H1 (cell line): Measurements from ENCODE around the gene KIF26B. TPM values are rescaled to one million over a fixed set of nuclear protein-coding genes. Genes with fewer than 3 reads are reported as not detected.
A peak's percentile ranks its signal among the peaks of the same experiment; 100 is the strongest.
"Not testable (repeated sequence)": the region's sequence is repeated elsewhere in the genome, so short reads cannot be mapped to it uniquely, and the experiment has no call there.

Experiments
- CTCF ChIA-PET: fragments of 300-600 bp; sonication (Branson Sonifier 250); formaldehyde crosslinking; loops from one replicate; lab custom pipeline; 2021; ENCODE audit not compliant: partially characterized antibody; lab: Charles Lee
- POLR2A ChIA-PET: fragments of 300-600 bp; sonication (Branson Sonifier 250); formaldehyde crosslinking; loops from one replicate; lab custom pipeline; 2021; ENCODE audit warnings: inconsistent platforms; ENCODE audit not compliant: partially characterized antibody; lab: Charles Lee
- DNase-seq, 2 experiments: peaks; one replicate each; pipeline versions ENCODE4 v3.0.0 to v3.0.0-alpha.2; 2010 to 2022; ENCODE audit warnings: low spot score in 2 of 2, low read depth in 1 of 2, mixed read lengths in 1 of 2
- FAIRE-seq: peaks from 2 replicates; lab custom pipeline; 2011; peaks lifted over from hg19 to GRCh38; lab: Jason Lieb, UNC
- H2AFZ ChIP-seq: 2 replicates; pipeline ENCODE4 v1.8.1; 2012; ENCODE audit warnings: low read length, inconsistent platforms
- H2AK5ac ChIP-seq: 2 replicates; pipeline ENCODE4 v1.6.1; 2013; ENCODE audit warnings: low read depth, low read length
- H2BK120ac ChIP-seq: replicated peaks from 2 replicates; pipeline ENCODE3; 2013; ENCODE audit warnings: low read depth, low read length, inconsistent platforms
- H2BK12ac ChIP-seq: 2 replicates; pipeline ENCODE4 v1.6.1; 2013; ENCODE audit warnings: low read depth, low read length
- H2BK15ac ChIP-seq: 2 replicates; pipeline ENCODE4 v1.6.1; 2013; ENCODE audit warnings: low read length
- H2BK20ac ChIP-seq: 2 replicates; pipeline ENCODE4 v1.6.1; 2013; ENCODE audit warnings: low read length
- H2BK5ac ChIP-seq: 2 replicates; pipeline ENCODE4 v1.6.1; 2013; ENCODE audit warnings: low read depth, low read length
- H3K14ac ChIP-seq: 2 replicates; pipeline ENCODE4 v1.6.1; 2013; ENCODE audit warnings: inconsistent platforms; ENCODE audit not compliant: insufficient read length
- H3K18ac ChIP-seq: 2 replicates; pipeline ENCODE4 v1.6.1; 2013; ENCODE audit warnings: low read length; ENCODE audit errors: extremely low read depth
- H3K23ac ChIP-seq: 2 replicates; pipeline ENCODE4 v1.6.1; 2013; ENCODE audit warnings: inconsistent platforms; ENCODE audit not compliant: insufficient read length
- H3K23me2 ChIP-seq: 2 replicates; pipeline ENCODE4 v1.6.1; 2013; ENCODE audit warnings: low read depth, low read length
- H3K27ac ChIP-seq: 2 replicates; pipeline ENCODE4 v1.6.1; 2011; ENCODE audit warnings: low read depth, low read length, inconsistent platforms
- H3K27me3 ChIP-seq, 4 experiments: replicated peaks in 1 of 4; 1 replicate in 1 of 4; 2 replicates in 3 of 4; pipeline versions ENCODE4 v1.6.1 to v1.8.1; 2011 to 2013; ENCODE audit warnings: low read length in 3 of 4, mild to moderate bottlenecking in 3 of 4, inconsistent platforms in 2 of 4, mixed read lengths in 2 of 4, moderate library complexity in 1 of 4; ENCODE audit not compliant: control insufficient read depth in 3 of 4, insufficient read depth in 3 of 4; ENCODE audit errors: extremely low read depth in 1 of 4
- H3K36me3 ChIP-seq, 4 experiments: 2 replicates each; pipeline versions ENCODE4 v1.6.1 to v1.8.1; 2011 to 2013; ENCODE audit warnings: mild to moderate bottlenecking in 4 of 4, low read length in 3 of 4, moderate library complexity in 2 of 4, control low read depth in 1 of 4, inconsistent platforms in 1 of 4; ENCODE audit not compliant: insufficient read depth in 4 of 4, control insufficient read depth in 2 of 4
- H3K4ac ChIP-seq: replicated peaks from 2 replicates; pipeline ENCODE3; 2013; ENCODE audit warnings: low read length, low read depth, mixed read lengths, inconsistent platforms; ENCODE audit not compliant: insufficient read length
- H3K4me1 ChIP-seq, 4 experiments: replicated peaks in 1 of 4; 1 replicate in 1 of 4; 2 replicates in 3 of 4; pipeline versions ENCODE4 v1.6.1 to v1.8.1; 2011 to 2013; ENCODE audit warnings: low read length in 3 of 4, inconsistent platforms in 2 of 4, mixed read lengths in 1 of 4; ENCODE audit not compliant: insufficient read depth in 4 of 4, control insufficient read depth in 3 of 4
- H3K4me2 ChIP-seq, 2 experiments: 2 replicates each; pipeline versions ENCODE4 v1.6.1 to v1.8.1; 2011 to 2013; ENCODE audit warnings: low read depth in 2 of 2, low read length in 2 of 2, control low read depth in 1 of 2, inconsistent platforms in 1 of 2, mild to moderate bottlenecking in 1 of 2; ENCODE audit not compliant: insufficient read depth in 1 of 2
- H3K4me3 ChIP-seq, 4 experiments: fragments of 200-600, 300-600 bp in 1 of 4; sonication (generic), shearing (Covaris generic), sonication (Bioruptor Twin) in 1 of 4; 2 replicates each; pipeline versions ENCODE4 v1.5.1 to v1.8.1; 2011 to 2016; ENCODE audit warnings: low read length in 4 of 4, low read depth in 3 of 4, control low read depth in 2 of 4, inconsistent platforms in 2 of 4, mild to moderate bottlenecking in 2 of 4, mixed read lengths in 1 of 4, moderate library complexity in 1 of 4; ENCODE audit not compliant: insufficient read depth in 2 of 4; ENCODE audit errors: extremely low read depth in 1 of 4
- H3K56ac ChIP-seq: replicated peaks from 2 replicates; pipeline ENCODE3; 2013; ENCODE audit warnings: low read depth, mild to moderate bottlenecking, mixed read lengths, low read length, inconsistent platforms; ENCODE audit not compliant: insufficient read length
- H3K79me1 ChIP-seq: 2 replicates; pipeline ENCODE4 v1.6.1; 2013; ENCODE audit warnings: low read depth, low read length, control low read depth
- H3K79me2 ChIP-seq, 2 experiments: 2 replicates each; pipeline versions ENCODE4 v1.6.1 to v1.8.1; 2012 to 2013; ENCODE audit warnings: low read length in 2 of 2, mild to moderate bottlenecking in 2 of 2, inconsistent platforms in 1 of 2; ENCODE audit not compliant: insufficient read depth in 2 of 2, control insufficient read depth in 1 of 2
- H3K9ac ChIP-seq, 4 experiments: replicated peaks in 1 of 4; 1 replicate in 1 of 4; 2 replicates in 3 of 4; pipeline versions ENCODE4 v1.6.1 to v1.8.1; 2011 to 2013; ENCODE audit warnings: low read depth in 3 of 4, low read length in 3 of 4, control low read depth in 2 of 4, mild to moderate bottlenecking in 2 of 4, moderate library complexity in 2 of 4, inconsistent platforms in 1 of 4; ENCODE audit errors: extremely low read depth in 1 of 4
- H3K9me3 ChIP-seq, 2 experiments: 2 replicates each; pipeline versions ENCODE4 v1.6.1 to v1.8.1; 2012 to 2013; ENCODE audit warnings: mild to moderate bottlenecking in 2 of 2, moderate library complexity in 2 of 2, control low read depth in 1 of 2, inconsistent platforms in 1 of 2, low read depth in 1 of 2, low read length in 1 of 2, mixed read lengths in 1 of 2; ENCODE audit not compliant: insufficient read depth in 2 of 2
- H4K20me1 ChIP-seq, 2 experiments: replicated peaks in 1 of 2; 2 replicates each; pipeline versions ENCODE3 to v1.8.1; 2011 to 2013; ENCODE audit warnings: inconsistent platforms in 2 of 2, low read length in 2 of 2, mild to moderate bottlenecking in 1 of 2; ENCODE audit not compliant: insufficient read depth in 2 of 2, control insufficient read depth in 1 of 2
- H4K5ac ChIP-seq: 2 replicates; pipeline ENCODE4 v1.6.1; 2013; ENCODE audit warnings: low read length, low read depth, mixed read lengths, inconsistent platforms; ENCODE audit not compliant: insufficient read length
- H4K8ac ChIP-seq: 2 replicates; pipeline ENCODE4 v1.8.0; 2013; ENCODE audit warnings: mild to moderate bottlenecking, moderate library complexity, low read length, inconsistent platforms; ENCODE audit not compliant: insufficient read depth; ENCODE audit errors: extremely low read depth
- H4K91ac ChIP-seq: replicated peaks from 2 replicates; pipeline ENCODE3; 2013; ENCODE audit warnings: low read length, mixed read lengths, inconsistent platforms; ENCODE audit not compliant: insufficient read length
- TEAD4 ChIP-seq: IDR thresholded peaks from 2 replicates; pipeline ENCODE4 v1.6.1; 2012; ENCODE audit warnings: low read depth, low read length, inconsistent platforms, mixed read lengths
- YY1 ChIP-seq: IDR thresholded peaks from 2 replicates; pipeline ENCODE4 v1.6.1; 2011; ENCODE audit warnings: low read depth, mild to moderate bottlenecking, low read length
- WGBS, 2 experiments: shearing (Covaris generic) in 1 of 2; methylation state at CpG; one replicate each; pipeline versions ENCODE4 v1.1.6 to v1.1.7; 2013 to 2015; ENCODE audit warnings: low lambda C conversion rate in 2 of 2, mixed read lengths in 2 of 2, inconsistent platforms in 1 of 2, low coverage in 1 of 2, missing lambda C conversion rate in 1 of 2; ENCODE audit not compliant: insufficient replicate concordance in 2 of 2, insufficient coverage in 1 of 2, insufficient read length in 1 of 2; ENCODE audit errors: extremely low coverage in 1 of 2, missing lambda C conversion rate in 1 of 2; 5-methylcytosine and 5-hydroxymethylcytosine counted together
- polyA plus RNA-seq, 7 experiments: library from polyadenylated mRNA; depleted of rRNA in 3 of 7; stranded (reverse) in 5 of 7; unstranded in 2 of 7; fragments of >200 nt in 5 of 7; fragments of 200-250 nt in 2 of 7; gene quantifications; 1 replicate in 5 of 7; 2 replicates in 1 of 7; 4 replicates in 1 of 7; pipeline versions ENCODE4 v1.2.1 to v1.2.3, GENCODE V29; 2011 to 2013; ENCODE audit warnings: missing spikeins in 2 of 7, mixed read lengths in 2 of 7
- total RNA-seq: library from RNA; stranded (reverse); fragmentation: NEBNext Ultra II Directional; extraction: Animal tissue kit (Norgen Biotek cat#: 25700); gene quantifications from 2 replicates; pipeline ENCODE4 v1.2.1, GENCODE V29; 2021

KIF26B gene
- total and polyA plus RNA-seq, 2 of the 8 experiments (the other 6 are each of a cell fraction or from before 2014, with no cell fraction given): 0.06 to 0.28 TPM

DNA sequence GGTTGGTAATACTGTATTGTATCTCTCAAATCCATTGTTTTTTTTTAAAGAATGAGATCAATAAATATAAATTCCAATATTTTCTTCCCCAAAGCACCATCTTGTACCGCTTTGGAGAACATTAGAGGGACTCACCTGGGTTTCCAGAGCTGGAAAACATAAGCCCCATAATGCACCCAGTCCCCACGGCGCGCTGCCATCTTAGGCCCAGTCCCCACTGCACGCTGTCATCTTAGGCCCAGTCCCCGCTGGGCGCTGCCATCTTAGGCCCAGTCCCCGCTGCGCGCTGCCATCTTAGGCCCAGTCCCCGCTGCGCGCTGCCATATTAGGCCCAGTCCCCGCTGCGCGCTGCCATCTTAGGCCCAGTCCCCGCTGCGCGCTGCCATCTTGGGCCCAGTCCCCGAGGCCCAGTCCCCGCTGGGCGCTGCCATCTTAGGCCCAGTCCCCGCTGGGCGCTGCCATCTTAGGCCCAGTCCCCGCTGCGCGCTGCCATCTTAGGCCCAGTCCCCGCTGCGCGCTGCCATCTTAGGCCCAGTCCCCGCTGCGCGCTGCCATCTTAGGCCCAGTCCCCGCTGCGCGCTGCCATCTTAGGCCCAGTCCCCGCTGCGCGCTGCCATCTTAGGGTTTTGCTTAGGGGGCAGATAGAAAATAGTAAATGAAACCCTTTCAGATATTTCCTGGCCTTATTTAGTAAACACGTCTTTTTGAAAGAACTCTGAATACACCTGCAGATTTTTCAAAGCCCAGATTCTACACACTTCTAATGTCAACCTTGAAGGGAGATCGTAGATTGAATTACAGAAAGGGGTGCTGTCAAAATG lies 518.3 kb downstream of the KIF26B start:
- CTCF ChIA-PET: not testable (repeated sequence)

More for the DNA sequence above, 518.3 kb downstream of the KIF26B start:
- 90% methylated on average over 32 of the region's 41 CpGs; no CpG with 5 or more reads in 1 of the 2 experiments for WGBS, 2 experiments
- H3K56ac ChIP-seq, H2BK120ac ChIP-seq, H4K5ac ChIP-seq, H3K79me1 ChIP-seq, H3K23ac ChIP-seq, H3K27me3 ChIP-seq, H2BK20ac ChIP-seq, H3K4ac ChIP-seq, H3K36me3 ChIP-seq, H2BK5ac ChIP-seq, H3K4me1 ChIP-seq, H3K79me2 ChIP-seq, H3K23me2 ChIP-seq, H3K18ac ChIP-seq, H3K4me3 ChIP-seq, H4K20me1 ChIP-seq: not testable (repeated sequence)
- TF ChIP-seq TEAD4 (0 out of 2 replicates have a peak, but pooled peaks have one; percentile 4), YY1 (peak; percentile 96)
- TF ChIP-seq, all 59 proteins: peak for 2; not testable (repeated sequence) for 57
- POLR2A ChIA-PET, H2AK5ac ChIP-seq, H3K27ac ChIP-seq, H3K9ac ChIP-seq, FAIRE-seq, H3K4me2 ChIP-seq, DNase-seq, H3K9me3 ChIP-seq, H4K8ac ChIP-seq, H2BK12ac ChIP-seq, H2BK15ac ChIP-seq, H4K91ac ChIP-seq, H3K14ac ChIP-seq: not testable (repeated sequence)
- peak overlapping the region; percentile 50; the same call in 1 of the 2 replicates for H2AFZ ChIP-seq
